ENCODE measurements around the gene DISC1.

The DISC1 gene

DNA sequence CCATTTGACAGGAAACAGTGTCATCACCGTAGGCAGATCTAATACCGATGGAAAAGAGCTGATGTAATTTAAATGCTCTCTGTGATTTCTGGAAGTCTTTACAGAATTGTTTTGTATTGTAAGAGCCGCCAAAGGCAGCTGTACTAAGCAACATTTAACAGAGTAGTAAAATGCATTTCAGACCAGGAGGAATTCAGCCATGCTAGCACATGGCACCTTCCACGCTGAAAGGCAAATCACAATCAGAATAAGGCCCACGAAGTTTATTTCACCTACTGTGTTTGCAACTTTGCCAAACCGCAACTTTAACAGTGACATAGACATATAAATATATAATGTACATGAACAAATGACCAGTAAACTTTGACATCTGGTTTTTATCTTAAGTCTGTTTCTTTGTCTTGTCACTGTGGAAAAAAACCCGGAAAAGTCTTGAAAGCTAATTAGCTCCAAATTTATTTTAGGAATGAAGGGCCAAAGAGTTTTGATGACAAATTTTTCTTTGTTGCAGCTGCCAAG, 26.1 kb upstream of the DISC1 start:
- H3K27ac Mint-ChIP-seq: no peak overlapping the region
- H3K27me3 Mint-ChIP-seq: no peaks in the 10 kb centered on the region
- H3K4me3 Mint-ChIP-seq: no peak overlapping the region
- no peaks in the 10 kb centered on the region for H3K36me3 Mint-ChIP-seq (ENCODE audit: low read depth)
- H3K4me1 Mint-ChIP-seq: peaks cover 15% of the 10 kb centered on the region
- DNase-seq (no peak), ATAC-seq (no peak)
- no peaks in the 10 kb centered on the region for H3K9me3 Mint-ChIP-seq

- no peaks in the 10 kb centered on the region for H3K27me3 Mint-ChIP-seq
- DNase-seq: no peak
- no peak for ATAC-seq
- H3K27ac Mint-ChIP-seq: no peak overlapping the region
- H3K36me3 Mint-ChIP-seq (ENCODE audit: low read depth): no peaks in the 10 kb centered on the region
- peaks cover 7% of the 10 kb centered on the region for H3K4me1 Mint-ChIP-seq
- H3K4me3 Mint-ChIP-seq: no peak overlapping the region
- H3K9me3 Mint-ChIP-seq: no peaks in the 10 kb centered on the region
These were observed 24.5 kb upstream of the DISC1 start for GRCh38 chr1:231601824-231602672.

DNA sequence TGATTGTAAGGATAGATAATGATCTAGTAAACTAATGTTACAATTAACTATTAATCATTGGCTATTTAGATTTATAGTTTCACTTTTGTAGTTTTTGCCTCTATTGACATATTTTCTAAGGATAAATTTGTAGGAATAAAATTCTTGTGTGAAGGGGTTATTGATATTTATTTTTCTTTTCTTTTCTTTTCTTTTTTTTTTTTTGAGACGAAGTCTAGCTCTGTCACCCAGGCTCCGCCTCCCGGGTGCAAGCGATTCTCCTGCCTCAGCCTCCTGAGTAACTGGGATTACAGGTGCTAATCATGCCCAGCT, 24.0 kb upstream of the DISC1 start:
- H3K4me3 Mint-ChIP-seq: no peak overlapping the region
- H3K9me3 Mint-ChIP-seq: no peaks in the 10 kb centered on the region
- H3K27me3 Mint-ChIP-seq: no peaks in the 10 kb centered on the region
- H3K27ac Mint-ChIP-seq: no peak overlapping the region
- ATAC-seq (no peak), DNase-seq (no peak)
- H3K4me1 Mint-ChIP-seq: peaks cover 7% of the 10 kb centered on the region
- no peaks in the 10 kb centered on the region for H3K36me3 Mint-ChIP-seq (ENCODE audit: low read depth)

- Mint-ChIP-seq H3K36me3 (ENCODE audit: low read depth) (no peaks in the 10 kb centered on the region), H3K4me1 (peaks cover 7% of the 10 kb centered on the region), H3K4me3 (peak overlapping the region; percentile 84), H3K27ac (peak overlapping the region; percentile 69), H3K9me3 (no peaks in the 10 kb centered on the region), H3K27me3 (no peaks in the 10 kb centered on the region)
- DNase-seq (peak; percentile 24), ATAC-seq (peak; percentile 80)
These were observed 22.9 kb upstream of the DISC1 start for GRCh38 chr1:231603598-231604275.

GRCh38 chr1:231604276-231604621, 22.3 kb upstream of the DISC1 start:
- H3K27me3 Mint-ChIP-seq: no peaks in the 10 kb centered on the region
- peak overlapping the region; percentile 69 for H3K27ac Mint-ChIP-seq
- H3K4me3 Mint-ChIP-seq: peak overlapping the region; percentile 84
- DNase-seq (no peak), ATAC-seq (no peak)
- no peaks in the 10 kb centered on the region for H3K9me3 Mint-ChIP-seq
- no peaks in the 10 kb centered on the region for H3K36me3 Mint-ChIP-seq (ENCODE audit: low read depth)
- peaks cover 7% of the 10 kb centered on the region for H3K4me1 Mint-ChIP-seq

- H3K9me3 Mint-ChIP-seq: no peaks in the 10 kb centered on the region
- H3K4me1 Mint-ChIP-seq: peaks cover 7% of the 10 kb centered on the region
- DNase-seq: no peak
- no peaks in the 10 kb centered on the region for H3K36me3 Mint-ChIP-seq (ENCODE audit: low read depth)
- no peak overlapping the region for H3K27ac Mint-ChIP-seq
- no peak for ATAC-seq
- H3K27me3 Mint-ChIP-seq: no peaks in the 10 kb centered on the region
- H3K4me3 Mint-ChIP-seq: no peak overlapping the region
These were observed 21.2 kb upstream of the DISC1 start for GRCh38 chr1:231605149-231606100.

DNA sequence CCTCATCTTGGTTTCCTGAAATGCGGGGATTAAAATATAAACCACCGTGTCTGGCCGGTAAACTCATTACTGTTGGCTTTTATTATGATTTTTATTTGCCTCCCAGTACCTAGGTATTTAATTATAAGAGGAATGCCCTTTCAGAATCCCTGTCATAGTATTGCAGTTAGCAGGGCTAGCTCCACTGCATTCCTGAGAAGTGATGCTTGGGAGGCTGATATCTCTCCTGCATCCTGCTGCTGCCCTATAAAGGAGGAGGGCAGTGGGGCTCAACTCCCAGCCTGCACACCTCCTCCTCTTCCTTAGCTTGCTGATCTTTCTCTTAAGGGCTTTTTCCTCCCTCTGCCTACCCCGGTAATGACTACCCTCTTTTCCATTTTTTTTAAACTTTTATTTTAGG, 19.9 kb upstream of the DISC1 start:
- no peaks in the 10 kb centered on the region for H3K36me3 Mint-ChIP-seq (ENCODE audit: low read depth)
- DNase-seq: no peak
- no peaks in the 10 kb centered on the region for H3K27me3 Mint-ChIP-seq
- peaks cover 19% of the 10 kb centered on the region for H3K4me1 Mint-ChIP-seq
- H3K27ac Mint-ChIP-seq: no peak overlapping the region
- H3K4me3 Mint-ChIP-seq: no peak overlapping the region
- no peaks in the 10 kb centered on the region for H3K9me3 Mint-ChIP-seq
- no peak for ATAC-seq

- peaks cover 5% of the 10 kb centered on the region for H3K36me3 Mint-ChIP-seq (ENCODE audit: low read depth)
- no peak for DNase-seq
- H3K9me3 Mint-ChIP-seq: peaks cover 15% of the 10 kb centered on the region
- H3K27ac Mint-ChIP-seq: no peak overlapping the region
- ATAC-seq: no peak
- H3K4me3 Mint-ChIP-seq: no peak overlapping the region
- peaks cover 45% of the 10 kb centered on the region for H3K4me1 Mint-ChIP-seq
- no peaks in the 10 kb centered on the region for H3K27me3 Mint-ChIP-seq
These were observed 16.2 kb upstream of the DISC1 start for GRCh38 chr1:231610388-231610787.

- peaks cover 15% of the 10 kb centered on the region for H3K9me3 Mint-ChIP-seq
- no peak overlapping the region for H3K4me3 Mint-ChIP-seq
- H3K36me3 Mint-ChIP-seq (ENCODE audit: low read depth): peaks cover 5% of the 10 kb centered on the region
- peaks cover 45% of the 10 kb centered on the region for H3K4me1 Mint-ChIP-seq
- ATAC-seq: no peak
- DNase-seq: no peak
- no peak overlapping the region for H3K27ac Mint-ChIP-seq
- H3K27me3 Mint-ChIP-seq: no peaks in the 10 kb centered on the region
These were observed 15.5 kb upstream of the DISC1 start for GRCh38 chr1:231611111-231611510.

DNA sequence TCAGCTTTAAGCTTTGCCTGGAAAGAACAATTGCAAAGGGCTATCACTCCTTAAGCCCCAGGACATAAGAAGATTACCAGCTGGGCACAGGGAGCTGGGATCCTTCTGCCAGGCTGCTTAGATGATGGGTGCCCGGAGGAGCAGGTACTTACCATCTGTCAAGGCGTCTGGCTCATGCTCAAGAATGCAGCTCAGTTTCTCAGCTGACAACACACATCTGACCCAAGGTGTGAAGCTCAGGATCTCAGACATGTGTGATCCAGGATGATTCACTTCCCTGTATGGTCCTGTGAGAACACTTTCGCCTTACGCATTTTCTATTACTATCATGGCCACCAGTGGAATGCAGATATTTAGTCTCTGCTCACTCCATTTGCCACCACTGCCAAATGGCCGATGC, 14.7 kb upstream of the DISC1 start:
- Mint-ChIP-seq H3K4me1 (peaks cover 45% of the 10 kb centered on the region), H3K27ac (no peak overlapping the region), H3K27me3 (no peaks in the 10 kb centered on the region), H3K36me3 (ENCODE audit: low read depth) (peaks cover 5% of the 10 kb centered on the region), H3K4me3 (peak overlapping the region; percentile 51), H3K9me3 (peaks cover 15% of the 10 kb centered on the region)
- DNase-seq (no peak), ATAC-seq (peak; percentile 40)

- peaks cover 15% of the 10 kb centered on the region for H3K9me3 Mint-ChIP-seq
- H3K27me3 Mint-ChIP-seq: no peaks in the 10 kb centered on the region
- peak; percentile 39 for DNase-seq
- H3K36me3 Mint-ChIP-seq (ENCODE audit: low read depth): peaks cover 5% of the 10 kb centered on the region
- ATAC-seq: peak; percentile 63
- H3K4me3 Mint-ChIP-seq: peak overlapping the region; percentile 51
- H3K27ac Mint-ChIP-seq: peak overlapping the region; percentile 61
- H3K4me1 Mint-ChIP-seq: peaks cover 45% of the 10 kb centered on the region
These were observed 14.0 kb upstream of the DISC1 start for GRCh38 chr1:231612393-231613089.

GRCh38 chr1:231613419-231614349, 12.9 kb upstream of the DISC1 start:
- Mint-ChIP-seq H3K36me3 (ENCODE audit: low read depth) (peaks cover 5% of the 10 kb centered on the region), H3K4me1 (peaks cover 45% of the 10 kb centered on the region)

DNA sequence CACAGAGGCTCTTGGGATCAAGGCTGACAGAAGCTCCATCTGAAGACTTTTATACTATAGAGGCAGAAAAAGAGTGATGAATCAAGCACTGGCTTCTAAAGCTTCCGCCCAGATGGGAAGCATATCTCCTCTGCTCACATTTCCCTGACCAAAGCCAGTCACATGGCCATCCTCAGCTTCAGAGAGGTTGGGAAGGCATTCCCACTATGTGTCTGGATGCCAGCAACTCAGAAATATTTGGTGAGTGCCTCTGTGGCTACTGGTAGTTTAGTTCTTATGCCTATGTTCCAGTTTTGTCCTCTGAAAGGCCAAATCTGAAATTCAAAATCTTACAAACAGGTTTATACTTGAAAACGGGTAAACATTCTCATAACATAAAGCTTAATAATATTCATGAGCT, 9.9 kb upstream of the DISC1 start:
- DNase-seq (no peak), ATAC-seq (no peak)
- Mint-ChIP-seq H3K4me3 (no peak overlapping the region), H3K4me1 (peaks cover 34% of the 10 kb centered on the region), H3K36me3 (ENCODE audit: low read depth) (peaks cover 5% of the 10 kb centered on the region), H3K27ac (no peak overlapping the region), H3K27me3 (no peaks in the 10 kb centered on the region), H3K9me3 (peaks cover 15% of the 10 kb centered on the region)

More at GRCh38 chr1:231613419-231614349, 12.9 kb upstream of the DISC1 start:
- H3K27me3 Mint-ChIP-seq: no peaks in the 10 kb centered on the region
- peak overlapping the region; percentile 51 for H3K4me3 Mint-ChIP-seq
- peak overlapping the region; percentile 43 for H3K27ac Mint-ChIP-seq
- H3K9me3 Mint-ChIP-seq: peaks cover 15% of the 10 kb centered on the region
- ATAC-seq (no peak), DNase-seq (no peak)

Measured in activated naive CD8-positive, alpha-beta T cell treated with anti-CD3 and anti-CD28 coated beads, Interleukin-2, amount 50 U/mL, for 24 hours (primary cell).